Measurements from ENCODE around the gene PHF1. TPM values are rescaled to one million over a fixed set of nuclear protein-coding genes. Genes with fewer than 3 reads are reported as not detected.

The PHF1 gene
- total and polyA plus RNA-seq, 2 of the 13 experiments (the other 11 are each of a cell fraction or from before 2014, with no cell fraction given): 25.4 to 61.9 TPM

GRCh38 chr6:33410711-33411631, at the start of gene PHF1 (continued):
- TF ChIP-seq, protein P1, sequence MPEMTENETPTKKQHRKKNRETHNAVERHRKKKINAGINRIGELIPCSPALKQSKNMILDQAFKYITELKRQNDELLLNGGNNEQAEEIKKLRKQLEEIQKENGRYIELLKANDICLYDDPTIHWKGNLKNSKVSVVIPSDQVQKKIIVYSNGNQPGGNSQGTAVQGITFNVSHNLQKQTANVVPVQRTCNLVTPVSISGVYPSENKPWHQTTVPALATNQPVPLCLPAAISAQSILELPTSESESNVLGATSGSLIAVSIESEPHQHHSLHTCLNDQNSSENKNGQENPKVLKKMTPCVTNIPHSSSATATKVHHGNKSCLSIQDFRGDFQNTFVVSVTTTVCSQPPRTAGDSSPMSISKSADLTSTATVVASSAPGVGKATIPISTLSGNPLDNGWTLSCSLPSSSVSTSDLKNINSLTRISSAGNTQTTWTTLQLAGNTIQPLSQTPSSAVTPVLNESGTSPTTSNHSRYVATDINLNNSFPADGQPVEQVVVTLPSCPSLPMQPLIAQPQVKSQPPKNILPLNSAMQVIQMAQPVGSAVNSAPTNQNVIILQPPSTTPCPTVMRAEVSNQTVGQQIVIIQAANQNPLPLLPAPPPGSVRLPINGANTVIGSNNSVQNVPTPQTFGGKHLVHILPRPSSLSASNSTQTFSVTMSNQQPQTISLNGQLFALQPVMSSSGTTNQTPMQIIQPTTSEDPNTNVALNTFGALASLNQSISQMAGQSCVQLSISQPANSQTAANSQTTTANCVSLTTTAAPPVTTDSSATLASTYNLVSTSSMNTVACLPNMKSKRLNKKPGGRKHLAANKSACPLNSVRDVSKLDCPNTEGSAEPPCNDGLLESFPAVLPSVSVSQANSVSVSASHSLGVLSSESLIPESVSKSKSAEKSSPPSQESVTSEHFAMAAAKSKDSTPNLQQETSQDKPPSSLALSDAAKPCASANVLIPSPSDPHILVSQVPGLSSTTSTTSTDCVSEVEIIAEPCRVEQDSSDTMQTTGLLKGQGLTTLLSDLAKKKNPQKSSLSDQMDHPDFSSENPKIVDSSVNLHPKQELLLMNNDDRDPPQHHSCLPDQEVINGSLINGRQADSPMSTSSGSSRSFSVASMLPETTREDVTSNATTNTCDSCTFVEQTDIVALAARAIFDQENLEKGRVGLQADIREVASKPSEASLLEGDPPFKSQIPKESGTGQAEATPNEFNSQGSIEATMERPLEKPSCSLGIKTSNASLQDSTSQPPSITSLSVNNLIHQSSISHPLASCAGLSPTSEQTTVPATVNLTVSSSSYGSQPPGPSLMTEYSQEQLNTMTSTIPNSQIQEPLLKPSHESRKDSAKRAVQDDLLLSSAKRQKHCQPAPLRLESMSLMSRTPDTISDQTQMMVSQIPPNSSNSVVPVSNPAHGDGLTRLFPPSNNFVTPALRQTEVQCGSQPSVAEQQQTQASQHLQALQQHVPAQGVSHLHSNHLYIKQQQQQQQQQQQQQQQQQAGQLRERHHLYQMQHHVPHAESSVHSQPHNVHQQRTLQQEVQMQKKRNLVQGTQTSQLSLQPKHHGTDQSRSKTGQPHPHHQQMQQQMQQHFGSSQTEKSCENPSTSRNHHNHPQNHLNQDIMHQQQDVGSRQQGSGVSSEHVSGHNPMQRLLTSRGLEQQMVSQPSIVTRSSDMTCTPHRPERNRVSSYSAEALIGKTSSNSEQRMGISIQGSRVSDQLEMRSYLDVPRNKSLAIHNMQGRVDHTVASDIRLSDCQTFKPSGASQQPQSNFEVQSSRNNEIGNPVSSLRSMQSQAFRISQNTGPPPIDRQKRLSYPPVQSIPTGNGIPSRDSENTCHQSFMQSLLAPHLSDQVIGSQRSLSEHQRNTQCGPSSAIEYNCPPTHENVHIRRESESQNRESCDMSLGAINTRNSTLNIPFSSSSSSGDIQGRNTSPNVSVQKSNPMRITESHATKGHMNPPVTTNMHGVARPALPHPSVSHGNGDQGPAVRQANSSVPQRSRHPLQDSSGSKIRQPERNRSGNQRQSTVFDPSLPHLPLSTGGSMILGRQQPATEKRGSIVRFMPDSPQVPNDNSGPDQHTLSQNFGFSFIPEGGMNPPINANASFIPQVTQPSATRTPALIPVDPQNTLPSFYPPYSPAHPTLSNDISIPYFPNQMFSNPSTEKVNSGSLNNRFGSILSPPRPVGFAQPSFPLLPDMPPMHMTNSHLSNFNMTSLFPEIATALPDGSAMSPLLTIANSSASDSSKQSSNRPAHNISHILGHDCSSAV (CRISPR knock-in tag; IDR thresholded peaks at IDR 0.05; ENCODE audit: borderline replicate concordance): no peak
- TF ChIP-seq ZNF20 (CRISPR knock-in tag; IDR thresholded peaks at IDR 0.05): no peak
- TF ChIP-seq ARNT (IDR thresholded peaks at IDR 0.05): no peak
- TF ChIP-seq PLSCR1 (CRISPR knock-in tag; IDR thresholded peaks at IDR 0.05; ENCODE audit: borderline replicate concordance): no peak
- TF ChIP-seq ZNF7 (CRISPR knock-in tag; IDR thresholded peaks at IDR 0.05): no peak
- TF ChIP-seq, protein P2, sequence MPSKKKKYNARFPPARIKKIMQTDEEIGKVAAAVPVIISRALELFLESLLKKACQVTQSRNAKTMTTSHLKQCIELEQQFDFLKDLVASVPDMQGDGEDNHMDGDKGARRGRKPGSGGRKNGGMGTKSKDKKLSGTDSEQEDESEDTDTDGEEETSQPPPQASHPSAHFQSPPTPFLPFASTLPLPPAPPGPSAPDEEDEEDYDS (CRISPR knock-in tag; IDR thresholded peaks at IDR 0.05): no peak
- no peak for TF ChIP-seq ZNF513 (CRISPR knock-in tag; conservative IDR thresholded peaks at IDR 0.05)
- no peak for TF ChIP-seq AKAP8 (CRISPR knock-in tag; IDR thresholded peaks at IDR 0.05)
- no peak for TF ChIP-seq STAT5B (CRISPR knock-in tag; IDR thresholded peaks at IDR 0.05)
- TF ChIP-seq SMYD3 (CRISPR knock-in tag; IDR thresholded peaks at IDR 0.05): no peak
- TF ChIP-seq ZNF589 (CRISPR knock-in tag; conservative IDR thresholded peaks at IDR 0.05): no peak
- TF ChIP-seq BRF2 (CRISPR knock-in tag; IDR thresholded peaks at IDR 0.05): no peak
- TF ChIP-seq NFATC3 (CRISPR knock-in tag; IDR thresholded peaks at IDR 0.05): no peak
